Left renal pelvis (tissue), 4 donors: ENCODE measurements around the gene YPEL1. TPM values are rescaled to one million over a fixed set of nuclear protein-coding genes. Genes with fewer than 3 reads are reported as not detected.
A peak's percentile ranks its signal among the peaks of the same experiment; 100 is the strongest.

Experiments used
- DNase-seq, 4 donors: peaks; one replicate each; pipeline ENCODE4 v3.0.0-alpha.2; 2013; ENCODE audit warnings: low read depth in 4 of 4, low spot score in 3 of 4
- polyA plus RNA-seq, 4 donors: library from polyadenylated mRNA; unstranded; fragments of 120-200 nt; gene quantifications; one replicate each; pipeline ENCODE4 v1.2.1, GENCODE V29; 2013; ENCODE audit not compliant: insufficient read length in 4 of 4

Gene YPEL1
- polyA plus RNA-seq: 10 to 100 TPM; 11.8 to 20.9 (median 17.6) TPM

GRCh38 chr22:21735200-21736083 is at the start of gene YPEL1:
Gene YPEL1 (minus strand): TSS chr22:21735794. CDS start chr22:21710744, 25,050 bp downstream.
- peak; percentile 77 to 98 (median 94) for DNase-seq

- DNase-seq: no peak
These were observed 44.7 kb upstream of the YPEL1 start for GRCh38 chr22:21780259-21780658.

GRCh38 chr22:21779444-21779843 is 43.9 kb upstream of the YPEL1 start:
- no peak for DNase-seq

GRCh38 chr22:21778705-21779363 is 43.2 kb upstream of the YPEL1 start:
- DNase-seq: no peak

- no peak for DNase-seq
These were observed 36.0 kb upstream of the YPEL1 start for GRCh38 chr22:21771631-21771976.

- no peak for DNase-seq
These were observed 32.8 kb upstream of the YPEL1 start for GRCh38 chr22:21768435-21768834.

- DNase-seq: no peak
These were observed 31.3 kb upstream of the YPEL1 start for GRCh38 chr22:21766691-21767462.

- no peak for DNase-seq
These were observed 30.4 kb upstream of the YPEL1 start for GRCh38 chr22:21765909-21766529.

GRCh38 chr22:21764038-21764804 is 28.6 kb upstream of the YPEL1 start:
- no peak for DNase-seq

GRCh38 chr22:21762712-21763581 is 27.4 kb upstream of the YPEL1 start:
- no peak for DNase-seq

GRCh38 chr22:21761994-21762680 is 26.5 kb upstream of the YPEL1 start:
- DNase-seq: no peak

GRCh38 chr22:21761086-21761485 is 25.5 kb upstream of the YPEL1 start:
- no peak for DNase-seq

GRCh38 chr22:21760640-21761039 is 25.0 kb upstream of the YPEL1 start:
- DNase-seq: no peak

- DNase-seq: no peak
These were observed 24.2 kb upstream of the YPEL1 start for GRCh38 chr22:21759646-21760376.

GRCh38 chr22:21759093-21759492 is 23.5 kb upstream of the YPEL1 start:
- DNase-seq: no peak

GRCh38 chr22:21758091-21758864 is 22.7 kb upstream of the YPEL1 start:
- DNase-seq: no peak

- DNase-seq: no peak
These were observed 20.3 kb upstream of the YPEL1 start for GRCh38 chr22:21755851-21756284.
